Stimulated activated effector memory CD8-positive, alpha-beta T cell treated with anti-CD3 and anti-CD28 coated beads, Interleukin-12 subunit alpha, Interleukin-12 subunit beta, amount 100 ng/mL, for 72 hours (primary cell): ENCODE data around the gene DSPP.

Source experiments
- ATAC-seq: fragments of 150-1000 bp; cut with Tn5 transposase; 2 replicates; pipeline ENCODE4 v1.10.0; 2021
- DNase-seq, 2 donors: peaks; one replicate each; pipeline ENCODE4 v3.0.0; 2021 to 2022; ENCODE audit warnings: low spot score in 2 of 2
- H3K27ac Mint-ChIP-seq: one replicate; pipeline ENCODE4 v1.8.0; 2022; ENCODE audit warnings: mild to moderate bottlenecking, mixed read lengths
- H3K36me3 Mint-ChIP-seq: one replicate; pipeline ENCODE4 v1.8.0; 2022; ENCODE audit warnings: mild to moderate bottlenecking, mixed read lengths
- H3K4me1 Mint-ChIP-seq: one replicate; pipeline ENCODE4 v1.8.0; 2022; ENCODE audit warnings: mixed read lengths
- H3K4me3 Mint-ChIP-seq: one replicate; pipeline ENCODE4 v1.8.0; 2022; ENCODE audit warnings: mild to moderate bottlenecking, mixed read lengths
- H3K9me3 Mint-ChIP-seq: one replicate; pipeline ENCODE4 v1.8.0; 2022; ENCODE audit warnings: mixed read lengths

Gene DSPP

DNA sequence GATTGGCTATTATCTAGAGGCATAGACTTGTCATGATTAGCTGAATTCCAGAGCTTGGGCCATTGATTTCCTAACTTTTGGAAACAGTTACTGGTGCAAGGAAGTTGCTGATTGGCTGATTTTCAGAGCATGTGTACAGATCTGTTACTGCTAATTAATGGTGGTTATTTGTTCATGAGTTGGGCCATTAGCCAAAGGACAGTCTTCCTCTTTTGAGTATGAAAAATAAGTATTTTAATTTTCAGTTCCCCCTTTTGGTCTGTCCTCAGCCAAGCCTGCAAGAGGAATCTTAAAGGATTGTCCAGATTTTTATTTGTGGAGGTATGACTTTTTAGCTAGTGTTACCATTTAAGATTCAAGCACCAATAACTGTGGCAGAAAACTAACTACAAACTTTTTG, 7.0 kb upstream of the DSPP start:
- no peak overlapping the region for H3K4me3 Mint-ChIP-seq
- H3K27ac Mint-ChIP-seq: no peak overlapping the region
- no peaks in the 10 kb centered on the region for H3K36me3 Mint-ChIP-seq

DNA sequence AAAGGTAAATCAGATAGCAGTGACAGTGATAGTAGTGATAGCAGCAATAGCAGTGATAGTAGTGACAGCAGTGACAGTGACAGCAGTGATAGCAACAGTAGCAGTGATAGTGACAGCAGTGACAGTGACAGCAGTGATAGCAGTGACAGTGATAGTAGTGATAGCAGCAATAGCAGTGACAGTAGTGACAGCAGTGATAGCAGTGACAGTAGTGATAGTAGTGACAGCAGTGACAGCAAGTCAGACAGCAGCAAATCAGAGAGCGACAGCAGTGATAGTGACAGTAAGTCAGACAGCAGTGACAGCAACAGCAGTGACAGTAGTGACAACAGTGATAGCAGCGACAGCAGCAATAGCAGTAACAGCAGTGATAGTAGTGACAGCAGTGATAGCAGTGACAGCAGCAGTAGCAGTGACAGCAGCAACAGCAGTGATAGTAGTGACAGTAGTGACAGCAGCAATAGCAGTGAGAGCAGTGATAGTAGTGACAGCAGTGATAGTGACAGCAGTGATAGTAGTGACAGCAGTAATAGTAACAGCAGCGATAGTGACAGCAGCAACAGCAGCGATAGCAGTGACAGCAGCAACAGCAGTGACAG, 6.1 kb downstream of the DSPP start:
- H3K9me3 Mint-ChIP-seq: no peaks in the 10 kb centered on the region
- DNase-seq (no peak), ATAC-seq (no peak)
- no peaks in the 10 kb centered on the region for H3K4me1 Mint-ChIP-seq
- H3K36me3 Mint-ChIP-seq: no peaks in the 10 kb centered on the region
- no peak overlapping the region for H3K27ac Mint-ChIP-seq
- no peak overlapping the region for H3K4me3 Mint-ChIP-seq

More for the DNA sequence above, 7.0 kb upstream of the DSPP start:
- ATAC-seq: no peak
- no peak for DNase-seq
- Mint-ChIP-seq H3K9me3 (no peaks in the 10 kb centered on the region), H3K4me1 (no peaks in the 10 kb centered on the region)

DNA sequence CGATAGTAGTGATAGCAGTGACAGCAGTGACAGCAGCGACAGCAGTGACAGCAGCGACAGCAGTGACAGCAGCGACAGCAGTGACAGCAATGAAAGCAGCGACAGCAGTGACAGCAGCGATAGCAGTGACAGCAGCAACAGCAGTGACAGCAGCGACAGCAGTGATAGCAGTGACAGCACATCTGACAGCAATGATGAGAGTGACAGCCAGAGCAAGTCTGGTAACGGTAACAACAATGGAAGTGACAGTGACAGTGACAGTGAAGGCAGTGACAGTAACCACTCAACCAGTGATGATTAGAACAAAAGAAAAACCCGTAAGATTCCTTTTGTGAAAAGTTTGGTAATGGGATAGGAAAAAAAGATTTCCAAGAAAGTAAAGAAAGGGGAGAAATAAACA, 7.9 kb downstream of the DSPP start:
- no peak for DNase-seq
- H3K36me3 Mint-ChIP-seq: no peaks in the 10 kb centered on the region
- H3K9me3 Mint-ChIP-seq: no peaks in the 10 kb centered on the region
- no peak for ATAC-seq
- H3K27ac Mint-ChIP-seq: no peak overlapping the region
- H3K4me1 Mint-ChIP-seq: no peaks in the 10 kb centered on the region
- H3K4me3 Mint-ChIP-seq: no peak overlapping the region

DNA sequence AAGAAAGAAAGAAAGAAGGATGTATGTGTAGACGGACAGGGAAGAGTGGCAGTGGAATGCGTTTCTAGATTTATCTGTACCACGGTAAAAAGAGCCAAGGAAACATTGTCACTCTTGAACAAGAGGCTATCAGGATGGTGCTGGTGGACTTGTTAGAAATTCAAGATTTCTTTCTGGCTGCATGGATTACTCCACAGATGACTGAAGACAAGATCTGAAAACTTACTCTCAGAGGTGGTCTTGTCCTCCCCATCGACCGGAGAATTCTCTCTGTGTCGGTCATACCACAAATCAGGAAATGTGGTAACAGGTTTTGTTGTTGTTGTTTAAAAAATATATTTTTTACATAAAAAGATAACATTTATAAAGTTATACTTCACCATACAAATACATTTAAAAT, 11.8 kb downstream of the DSPP start:
- no peak overlapping the region for H3K27ac Mint-ChIP-seq
- H3K9me3 Mint-ChIP-seq: no peaks in the 10 kb centered on the region
- no peaks in the 10 kb centered on the region for H3K36me3 Mint-ChIP-seq
- DNase-seq: no peak
- no peaks in the 10 kb centered on the region for H3K4me1 Mint-ChIP-seq
- ATAC-seq: no peak
- no peak overlapping the region for H3K4me3 Mint-ChIP-seq

DNA sequence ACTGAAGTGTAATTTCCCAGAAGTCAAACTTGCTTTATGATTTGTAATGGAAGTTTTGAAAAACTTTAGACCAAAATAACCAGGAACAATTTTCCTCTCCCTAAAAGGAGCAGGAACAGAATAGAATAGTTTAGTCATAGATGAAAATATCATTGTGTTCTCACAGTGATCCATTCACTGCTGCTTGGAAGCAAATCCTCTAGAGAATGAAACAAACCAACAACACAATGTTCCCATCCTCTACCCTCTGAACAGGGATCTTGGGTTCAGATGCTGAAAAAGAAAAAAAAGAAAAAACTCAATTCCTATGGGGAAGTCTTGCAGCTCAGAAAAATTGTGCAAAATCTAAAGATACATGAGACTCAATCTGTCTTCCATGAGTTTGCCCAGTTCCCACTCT, 12.2 kb downstream of the DSPP start:
- H3K9me3 Mint-ChIP-seq: no peaks in the 10 kb centered on the region
- H3K4me3 Mint-ChIP-seq: no peak overlapping the region
- DNase-seq (no peak), ATAC-seq (no peak)
- H3K27ac Mint-ChIP-seq: no peak overlapping the region
- H3K36me3 Mint-ChIP-seq: no peaks in the 10 kb centered on the region
- no peaks in the 10 kb centered on the region for H3K4me1 Mint-ChIP-seq

DNA sequence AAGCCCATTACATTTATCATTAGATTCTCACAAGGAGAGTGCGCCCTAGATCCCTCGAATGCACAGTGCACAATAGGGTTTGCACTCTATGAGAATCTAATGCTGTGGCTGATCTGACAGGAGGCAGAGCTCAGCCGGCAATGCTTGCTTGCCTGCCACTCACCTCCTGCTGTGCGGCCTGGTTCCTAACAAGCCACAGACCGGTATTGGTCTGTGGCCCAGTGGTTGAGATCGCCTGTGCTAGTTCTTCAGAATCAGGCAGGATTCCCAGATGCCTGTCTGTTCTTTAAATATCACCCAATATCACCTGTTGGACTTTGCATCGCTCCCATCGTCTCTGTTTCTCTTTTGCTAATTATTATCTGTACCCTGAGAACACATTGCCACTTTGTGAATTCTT, 14.0 kb downstream of the DSPP start:
- no peaks in the 10 kb centered on the region for H3K9me3 Mint-ChIP-seq

DNA sequence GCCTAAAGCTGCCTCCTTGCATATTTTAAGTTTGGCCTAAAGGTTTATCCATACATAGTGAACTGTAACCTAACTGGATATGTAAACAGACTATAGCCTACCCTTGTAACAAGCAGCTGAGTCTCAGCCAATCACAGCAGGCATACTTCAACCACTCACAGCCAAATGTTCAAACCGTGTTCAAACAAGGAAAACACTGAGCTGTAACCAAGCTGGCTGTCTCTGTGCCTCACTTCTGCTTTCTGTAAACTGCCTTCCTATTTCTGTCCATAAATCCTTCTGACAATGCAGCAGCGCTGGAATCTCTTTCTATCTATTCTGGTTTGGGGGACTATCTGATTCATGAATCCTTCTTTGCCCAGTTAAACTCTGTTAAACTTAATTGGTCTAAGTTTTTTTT, 16.4 kb downstream of the DSPP start:
- DNase-seq (no peak), ATAC-seq (no peak)
- Mint-ChIP-seq H3K4me1 (no peaks in the 10 kb centered on the region), H3K36me3 (no peaks in the 10 kb centered on the region), H3K9me3 (no peaks in the 10 kb centered on the region), H3K27ac (no peak overlapping the region), H3K4me3 (no peak overlapping the region)

More for the DNA sequence above, 14.0 kb downstream of the DSPP start:
- DNase-seq: no peak
- Mint-ChIP-seq H3K4me1 (no peaks in the 10 kb centered on the region), H3K36me3 (no peaks in the 10 kb centered on the region), H3K4me3 (no peak overlapping the region), H3K27ac (no peak overlapping the region)
- ATAC-seq: no peak

DNA sequence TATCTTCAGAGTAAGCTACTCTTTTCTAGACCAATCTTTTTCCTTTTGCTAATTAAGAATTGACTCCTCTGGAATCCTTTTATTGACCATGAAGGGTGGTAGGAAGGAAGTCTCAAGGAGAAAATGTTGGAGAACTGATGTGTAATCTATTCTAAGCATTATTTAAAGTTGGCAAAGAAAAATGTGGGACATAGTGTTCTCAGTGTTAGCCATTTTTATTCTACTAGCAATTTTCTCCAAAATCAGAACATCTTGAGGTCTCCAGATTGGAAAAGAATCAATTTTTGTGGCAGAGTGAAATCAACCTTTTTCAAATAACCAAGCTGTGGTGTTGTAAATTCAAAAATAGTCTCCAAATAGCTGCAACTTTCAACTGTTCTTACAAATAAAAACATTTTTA, 23.3 kb downstream of the DSPP start:
- ATAC-seq (no peak), DNase-seq (no peak)
- Mint-ChIP-seq H3K4me1 (no peaks in the 10 kb centered on the region), H3K9me3 (no peaks in the 10 kb centered on the region), H3K4me3 (no peak overlapping the region), H3K36me3 (no peaks in the 10 kb centered on the region), H3K27ac (no peak overlapping the region)

DNA sequence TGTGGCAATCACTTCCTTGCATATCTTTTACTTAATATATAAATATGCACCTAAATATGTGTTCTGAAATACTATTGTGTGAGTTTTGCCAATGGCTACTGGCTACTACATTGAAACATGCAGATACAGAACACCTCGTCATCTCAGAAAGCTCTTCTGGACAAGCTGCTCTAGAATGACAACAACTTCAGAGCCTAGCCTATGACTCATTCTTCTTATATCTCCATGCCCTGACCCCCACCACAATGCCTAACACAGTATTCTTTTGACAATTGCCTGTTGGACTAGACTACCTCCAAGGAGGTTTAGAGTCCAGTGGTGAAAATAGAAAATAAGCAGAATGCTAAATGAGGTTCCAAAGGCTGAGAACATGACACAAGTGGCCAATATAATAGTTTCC, 24.1 kb downstream of the DSPP start:
- DNase-seq (no peak), ATAC-seq (no peak)
- Mint-ChIP-seq H3K9me3 (no peaks in the 10 kb centered on the region), H3K4me3 (no peak overlapping the region), H3K4me1 (no peaks in the 10 kb centered on the region), H3K27ac (no peak overlapping the region), H3K36me3 (no peaks in the 10 kb centered on the region)

DNA sequence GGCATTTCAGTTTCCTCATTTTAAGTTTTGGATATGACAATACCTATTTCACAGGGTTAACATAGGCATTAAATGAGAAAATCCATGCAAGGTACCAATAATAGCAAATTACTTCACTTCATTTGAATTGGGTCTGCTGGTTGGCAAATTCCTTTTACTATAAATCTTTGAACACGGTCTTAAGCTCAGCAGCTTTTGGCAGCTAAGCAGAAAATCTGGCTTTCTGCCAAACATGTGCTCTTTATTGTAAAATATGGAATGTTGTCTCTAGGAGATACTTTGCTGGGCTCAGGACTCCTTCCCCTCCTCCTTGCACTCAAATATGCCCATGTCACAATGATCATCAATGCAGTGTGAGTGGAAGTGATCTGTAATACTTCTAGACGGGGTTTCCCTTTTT, 24.9 kb downstream of the DSPP start:
- Mint-ChIP-seq H3K4me3 (no peak overlapping the region), H3K27ac (no peak overlapping the region), H3K9me3 (no peaks in the 10 kb centered on the region), H3K4me1 (no peaks in the 10 kb centered on the region), H3K36me3 (no peaks in the 10 kb centered on the region)
- no peak for DNase-seq
- no peak for ATAC-seq

DNA sequence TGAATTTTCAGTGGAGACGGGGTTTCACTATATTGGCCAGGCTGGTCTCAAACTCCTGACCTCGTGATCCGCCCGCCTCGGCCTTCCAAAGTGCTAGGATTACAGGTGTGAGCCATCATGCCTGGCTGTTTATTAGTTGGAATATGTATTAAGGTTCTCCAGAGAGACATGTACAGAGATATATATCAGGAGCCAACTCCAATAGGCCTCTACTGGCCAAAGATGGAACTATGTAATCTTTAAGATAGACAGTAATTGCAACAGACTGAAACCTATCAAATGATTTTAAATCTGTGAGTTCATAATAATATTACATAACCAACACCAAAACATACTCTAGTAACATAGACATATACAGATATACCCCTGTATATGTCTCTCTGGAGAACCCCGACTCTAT, 36.0 kb downstream of the DSPP start:
- Mint-ChIP-seq H3K9me3 (peaks cover under 1% of the 10 kb centered on the region), H3K4me3 (no peak overlapping the region), H3K27ac (no peak overlapping the region), H3K4me1 (no peaks in the 10 kb centered on the region), H3K36me3 (no peaks in the 10 kb centered on the region)
- ATAC-seq (no peak), DNase-seq (no peak)

DNA sequence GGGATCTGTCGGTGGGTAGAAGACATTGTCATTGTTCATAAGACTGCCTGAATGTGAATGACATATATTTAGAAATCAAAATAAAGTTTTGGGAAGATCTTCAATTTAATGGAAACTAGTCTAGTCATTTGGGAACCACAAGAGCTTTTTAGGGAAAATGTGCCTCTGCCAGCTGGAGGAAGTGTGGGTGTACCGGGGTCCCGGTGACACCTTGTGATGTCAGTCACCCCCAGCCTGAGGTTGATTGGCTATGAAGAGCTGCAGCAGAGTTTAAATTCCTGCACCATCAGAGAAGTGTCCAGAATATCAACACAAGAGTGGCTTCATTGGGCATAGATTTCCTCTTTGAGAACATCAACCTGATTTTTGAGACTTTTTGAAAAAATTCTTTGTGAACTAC, 41.7 kb downstream of the DSPP start, which contains the start of gene DMP1:
Gene DMP1, plus strand, starts transcription at position 301 of the 400 bp plus-strand sequence. CDS start 6,213 bp downstream, outside the sequence.
- no peak for ATAC-seq
- H3K9me3 Mint-ChIP-seq: no peaks in the 10 kb centered on the region
- H3K4me1 Mint-ChIP-seq: no peaks in the 10 kb centered on the region
- no peak within 1 kb of the TSS for H3K27ac Mint-ChIP-seq
- no peak for DNase-seq
- no peaks in the 10 kb centered on the region for H3K36me3 Mint-ChIP-seq
- H3K4me3 Mint-ChIP-seq: no peak within 1 kb of the TSS

DNA sequence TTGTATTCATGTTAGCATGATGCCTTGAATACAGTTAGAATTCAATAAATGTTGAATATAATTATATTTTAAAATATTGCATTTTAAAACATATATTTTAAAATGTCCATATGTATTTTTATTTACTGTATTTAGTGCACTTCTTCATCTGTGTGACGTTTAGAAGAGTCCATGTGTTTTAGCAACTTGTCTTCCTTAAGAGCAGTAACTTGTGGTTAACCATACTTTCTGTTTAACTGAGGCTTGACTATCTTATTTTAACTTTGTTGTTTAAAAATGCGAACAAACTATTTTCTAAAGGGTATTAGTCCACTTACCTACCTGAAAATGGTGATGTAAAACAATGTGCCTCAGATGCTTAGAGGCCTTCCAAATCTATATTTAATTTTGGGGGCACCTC, 42.6 kb downstream of the DSPP start:
- Mint-ChIP-seq H3K4me1 (no peaks in the 10 kb centered on the region), H3K9me3 (no peaks in the 10 kb centered on the region), H3K36me3 (no peaks in the 10 kb centered on the region), H3K4me3 (no peak overlapping the region), H3K27ac (no peak overlapping the region)
- ATAC-seq: no peak
- no peak for DNase-seq

DNA sequence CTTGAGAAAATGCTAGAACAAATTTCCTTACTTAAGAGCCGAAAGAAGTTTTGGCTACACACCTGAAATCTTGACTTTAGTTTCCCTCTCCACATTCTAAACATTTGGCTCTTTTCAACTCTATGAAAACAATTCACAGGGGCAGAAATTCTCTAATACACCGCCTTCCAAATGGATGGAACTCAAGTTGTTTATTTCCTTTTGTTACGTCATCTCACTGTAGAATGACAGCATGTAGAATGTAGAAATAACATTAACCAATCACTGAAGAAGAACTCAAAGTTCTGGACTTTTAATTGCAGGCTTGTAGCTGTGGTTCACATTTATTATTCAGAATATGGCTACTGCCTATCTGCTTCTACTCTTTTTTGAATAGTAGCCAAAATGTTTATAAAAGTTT, 43.6 kb downstream of the DSPP start:
- Mint-ChIP-seq H3K4me3 (no peak overlapping the region), H3K9me3 (no peaks in the 10 kb centered on the region)
- ATAC-seq: no peak

DNA sequence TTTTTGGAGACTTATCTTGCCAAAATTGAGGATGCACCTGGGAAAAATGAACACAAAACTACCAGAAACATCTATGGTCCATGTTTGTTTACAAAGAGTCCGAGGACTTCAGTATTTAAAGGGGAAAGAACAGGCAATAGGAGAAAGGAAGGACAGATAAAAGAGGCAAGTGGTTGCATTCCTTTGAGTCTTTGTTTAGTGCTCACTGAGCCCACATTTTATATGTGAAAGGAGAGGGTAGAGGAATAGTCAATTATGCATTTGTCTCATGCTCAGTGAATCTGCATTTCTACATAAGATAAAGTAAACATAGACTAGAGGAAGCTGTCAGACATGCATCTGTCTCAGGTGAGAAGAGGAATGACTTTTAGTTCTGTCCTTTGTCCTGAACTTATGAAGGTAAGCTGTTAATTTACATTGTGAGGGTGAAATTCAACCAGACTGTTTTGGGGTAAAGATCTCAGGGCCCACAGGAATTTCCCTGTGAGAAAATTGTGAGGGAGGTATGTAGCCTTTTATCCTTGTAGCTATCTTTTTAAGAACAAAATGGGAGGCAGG, 46.2 kb downstream of the DSPP start:
- Mint-ChIP-seq H3K4me3 (no peak overlapping the region), H3K9me3 (no peaks in the 10 kb centered on the region), H3K36me3 (no peaks in the 10 kb centered on the region), H3K4me1 (no peaks in the 10 kb centered on the region), H3K27ac (no peak overlapping the region)
- DNase-seq: no peak
- no peak for ATAC-seq

More for the DNA sequence above, 43.6 kb downstream of the DSPP start:
- Mint-ChIP-seq H3K4me1 (no peaks in the 10 kb centered on the region), H3K36me3 (no peaks in the 10 kb centered on the region), H3K27ac (no peak overlapping the region)
- no peak for DNase-seq

DNA sequence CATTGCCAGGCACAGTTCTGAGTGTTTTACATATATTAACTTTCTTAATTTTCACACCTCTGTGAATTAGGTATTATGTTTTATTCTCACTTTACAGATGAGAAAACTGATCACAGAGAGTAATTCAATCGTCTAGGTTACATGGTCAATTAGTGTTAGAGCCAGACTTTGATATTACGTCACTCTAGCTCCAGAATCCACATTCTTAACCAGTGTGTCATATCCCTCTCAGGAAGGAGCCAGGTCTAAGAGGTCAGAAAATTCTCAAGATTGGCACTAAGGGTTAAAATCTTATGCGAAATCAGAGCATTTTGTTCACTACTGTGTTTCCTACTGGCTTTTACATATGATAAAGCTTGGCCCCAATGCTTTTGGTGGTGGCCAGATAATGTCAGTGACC, 49.2 kb downstream of the DSPP start:
- Mint-ChIP-seq H3K27ac (no peak overlapping the region), H3K36me3 (no peaks in the 10 kb centered on the region), H3K9me3 (no peaks in the 10 kb centered on the region), H3K4me1 (no peaks in the 10 kb centered on the region), H3K4me3 (no peak overlapping the region)
- no peak for ATAC-seq
- DNase-seq: no peak
